HepG2 (cell line): ENCODE measurements around the gene RPS25. TPM values are rescaled to one million over a fixed set of nuclear protein-coding genes. Genes with fewer than 3 reads are reported as not detected.

Experiments used
- CBFB ChIP-seq: sonication (generic); formaldehyde crosslinking; IDR thresholded peaks from 2 replicates; pipeline ENCODE4 v1.4.0; 2020; ENCODE audit warnings: missing genetic modification reagents
- CEBPB ChIP-seq: IDR thresholded peaks from 2 replicates; pipeline ENCODE4 v1.6.1; 2011; ENCODE audit warnings: low read depth, low read length, improper control_type of control experiment, borderline replicate concordance
- EED ChIP-seq: sonication (generic); formaldehyde crosslinking; IDR thresholded peaks from 2 replicates; pipeline ENCODE4 v1.5.0; 2020; ENCODE audit warnings: mild to moderate bottlenecking, missing genetic modification reagents
- GTF2F1 ChIP-seq: fragments of 150-350 bp; IDR thresholded peaks from 2 replicates; pipeline ENCODE4 v1.6.1; 2014; ENCODE audit warnings: low read length
- HNRNPLL ChIP-seq: fragments of 200-400 bp; formaldehyde crosslinking; IDR thresholded peaks from 2 replicates; pipeline ENCODE4 v1.6.1; 2017; ENCODE audit warnings: mild to moderate bottlenecking, low read depth, low read length; ENCODE audit not compliant: poor library complexity, severe bottlenecking
- NONO ChIP-seq, 2 experiments: fragments of 450-650 bp in 1 of 2; sonication (generic) in 1 of 2; formaldehyde crosslinking in 1 of 2; IDR thresholded peaks in 1 of 2; conservative IDR thresholded peaks in 1 of 2; 2 replicates each; pipeline versions ENCODE4 v1.6.1 to v1.8.0; 2017 to 2022; ENCODE audit warnings: mild to moderate bottlenecking in 1 of 2, missing genetic modification reagents in 1 of 2, moderate library complexity in 1 of 2
- SMARCE1 ChIP-seq: fragments of 450-650 bp; IDR thresholded peaks from 2 replicates; pipeline ENCODE4 v1.6.1; 2017; ENCODE audit warnings: borderline replicate concordance
- SOX6 ChIP-seq, 2 experiments: fragments of 450-650 bp in 1 of 2; sonication (generic) in 1 of 2; formaldehyde crosslinking in 1 of 2; IDR thresholded peaks; 2 replicates each; pipeline versions ENCODE4 v1.4.0 to v1.6.1; 2017 to 2020; ENCODE audit warnings: antibody characterized with exemption in 1 of 2, mild to moderate bottlenecking in 1 of 2, missing genetic modification reagents in 1 of 2
- SP2 ChIP-seq: sonication (generic); formaldehyde crosslinking; IDR thresholded peaks from 2 replicates; pipeline ENCODE4 v1.5.1; 2020; ENCODE audit warnings: mild to moderate bottlenecking, missing genetic modification reagents
- ZBTB42 ChIP-seq: sonication (generic); formaldehyde crosslinking; IDR thresholded peaks from 2 replicates; pipeline ENCODE4 v1.5.0; 2020; ENCODE audit warnings: mild to moderate bottlenecking, missing genetic modification reagents
- ZFX ChIP-seq: sonication (generic); formaldehyde crosslinking; IDR thresholded peaks from 2 replicates; pipeline ENCODE4 v1.4.0; 2020; ENCODE audit warnings: mild to moderate bottlenecking, low read depth, missing genetic modification reagents, moderate library complexity
- ZNF383 ChIP-seq: sonication (generic); formaldehyde crosslinking; IDR thresholded peaks from 2 replicates; pipeline ENCODE4 v1.4.0; 2020; ENCODE audit warnings: missing genetic modification reagents, mild to moderate bottlenecking, borderline replicate concordance
- polyA plus RNA-seq, 8 experiments: library from polyadenylated mRNA; depleted of rRNA in 3 of 8; stranded (reverse) in 7 of 8; unstranded in 1 of 8; fragments of >200 nt; fragmentation: Illumina TruSeq in 4 of 8; extraction: Trizol in 4 of 8; gene quantifications; 2 replicates each; pipeline versions ENCODE4 v1.2.1 to v1.2.3, GENCODE V29; 2011 to 2016; ENCODE audit warnings: low read depth in 4 of 8, missing spikeins in 1 of 8, mixed read lengths in 1 of 8; ENCODE audit not compliant: insufficient read depth in 1 of 8
- total RNA-seq, 5 experiments: library from RNA; depleted of rRNA; stranded (reverse); fragments of >200 nt; fragmentation: Illumina TruSeq; extraction: Trizol; gene quantifications; 2 replicates each; pipeline ENCODE4 v1.2.3, GENCODE V29; 2016; ENCODE audit warnings: low read depth in 1 of 5
- TF ChIP-seq, protein P1 (sequence below): IDR thresholded peaks from 2 replicates; pipeline ENCODE4 v1.6.1; 2016; ENCODE audit warnings: missing compliant biosample characterization, missing genetic modification reagents, borderline replicate concordance
- TF ChIP-seq, protein P2 (sequence below): sonication (generic); formaldehyde crosslinking; IDR thresholded peaks from 2 replicates; pipeline ENCODE4 v1.4.0; 2020; ENCODE audit warnings: missing genetic modification reagents, borderline replicate concordance
- TF ChIP-seq, protein P3 (sequence below): IDR thresholded peaks from 2 replicates; pipeline ENCODE4 v1.6.1; 2016; ENCODE audit warnings: missing genetic modification reagents, missing compliant biosample characterization
- TF ChIP-seq, protein P4 (sequence below): sonication (generic); formaldehyde crosslinking; IDR thresholded peaks from 2 replicates; pipeline ENCODE4 v1.4.0; 2020; ENCODE audit warnings: missing genetic modification reagents
- TF ChIP-seq, protein P5 (sequence below): sonication (generic); formaldehyde crosslinking; IDR thresholded peaks from 2 replicates; pipeline ENCODE4 v1.4.0; 2020; ENCODE audit warnings: low read depth, mild to moderate bottlenecking, missing genetic modification reagents

The RPS25 gene
- total and polyA plus RNA-seq, 2 of the 13 experiments (the other 11 are each of a cell fraction or from before 2014, with no cell fraction given): 839 to 1,415 TPM

DNA sequence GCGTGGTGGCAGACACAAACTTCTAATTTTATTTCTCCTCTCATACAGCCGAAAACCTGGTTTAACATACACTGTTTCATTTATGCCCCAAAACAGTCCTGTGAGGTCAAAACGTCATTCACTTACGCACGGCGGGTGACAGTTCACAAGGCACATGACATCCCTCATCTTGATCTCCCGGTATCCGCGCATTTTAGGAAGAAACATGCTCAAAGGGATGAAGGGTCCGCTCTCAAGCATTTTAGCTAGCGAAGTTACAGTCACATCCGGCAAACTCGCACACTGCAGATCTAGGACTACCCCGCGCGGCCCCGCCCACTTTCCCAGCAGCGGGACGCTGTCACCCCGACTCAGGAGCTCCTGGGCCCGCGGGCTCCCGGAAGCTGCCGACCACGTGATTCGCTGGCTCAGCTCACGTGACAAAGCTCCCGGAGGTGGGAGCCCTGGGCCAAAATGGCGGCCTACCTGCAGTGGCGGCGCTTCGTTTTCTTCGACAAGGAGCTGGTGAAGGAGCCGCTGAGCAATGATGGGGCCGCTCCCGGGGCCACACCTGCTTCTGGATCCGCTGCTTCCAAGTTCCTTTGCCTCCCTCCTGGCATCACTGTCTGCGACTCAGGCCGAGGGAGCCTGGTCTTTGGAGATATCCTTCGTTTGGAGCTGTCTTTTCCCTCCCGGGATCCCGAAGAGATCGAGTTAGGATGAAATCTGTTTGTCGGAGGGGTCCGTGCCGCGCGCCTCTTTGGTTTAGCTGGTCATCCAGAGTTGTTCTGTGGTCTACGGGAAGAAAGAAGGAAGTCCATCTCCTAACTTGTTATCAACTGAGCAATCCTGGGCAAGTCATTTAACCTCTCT is 49.5 kb upstream of the RPS25 start, which contains the start of gene VPS11 (continued):
- TF ChIP-seq CBFB (CRISPR knock-in tag) (peak; percentile 82; the same call in 1 of the 2 replicates), ZBTB42 (no peak), HNRNPLL (peak; percentile 72), ZFX (CRISPR knock-in tag) (peak; percentile 69; the same call in 1 of the 2 replicates), EED (CRISPR knock-in tag) (no peak), SMARCE1 (no peak), ZNF383 (no peak), NONO (IDR thresholded peaks at IDR 0.05) (no peak), NONO (CRISPR knock-in tag; conservative IDR thresholded peaks at IDR 0.05) (peak; percentile 16; the same call in 1 of the 2 replicates), GTF2F1 (no peak), CEBPB (no peak), SOX6 (IDR thresholded peaks at IDR 0.05) (no peak), SOX6 (CRISPR knock-in tag; IDR thresholded peaks at IDR 0.05) (peak; percentile 39; the same call in 1 of the 2 replicates), SP2 (CRISPR knock-in tag) (peak; percentile 27; the same call in 1 of the 2 replicates)
- TF ChIP-seq, protein P1, sequence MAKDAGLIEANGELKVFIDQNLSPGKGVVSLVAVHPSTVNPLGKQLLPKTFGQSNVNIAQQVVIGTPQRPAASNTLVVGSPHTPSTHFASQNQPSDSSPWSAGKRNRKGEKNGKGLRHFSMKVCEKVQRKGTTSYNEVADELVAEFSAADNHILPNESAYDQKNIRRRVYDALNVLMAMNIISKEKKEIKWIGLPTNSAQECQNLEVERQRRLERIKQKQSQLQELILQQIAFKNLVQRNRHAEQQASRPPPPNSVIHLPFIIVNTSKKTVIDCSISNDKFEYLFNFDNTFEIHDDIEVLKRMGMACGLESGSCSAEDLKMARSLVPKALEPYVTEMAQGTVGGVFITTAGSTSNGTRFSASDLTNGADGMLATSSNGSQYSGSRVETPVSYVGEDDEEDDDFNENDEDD (CRISPR knock-in tag): peak; percentile 70; the same call in 1 of the 2 replicates
- TF ChIP-seq, protein P2, sequence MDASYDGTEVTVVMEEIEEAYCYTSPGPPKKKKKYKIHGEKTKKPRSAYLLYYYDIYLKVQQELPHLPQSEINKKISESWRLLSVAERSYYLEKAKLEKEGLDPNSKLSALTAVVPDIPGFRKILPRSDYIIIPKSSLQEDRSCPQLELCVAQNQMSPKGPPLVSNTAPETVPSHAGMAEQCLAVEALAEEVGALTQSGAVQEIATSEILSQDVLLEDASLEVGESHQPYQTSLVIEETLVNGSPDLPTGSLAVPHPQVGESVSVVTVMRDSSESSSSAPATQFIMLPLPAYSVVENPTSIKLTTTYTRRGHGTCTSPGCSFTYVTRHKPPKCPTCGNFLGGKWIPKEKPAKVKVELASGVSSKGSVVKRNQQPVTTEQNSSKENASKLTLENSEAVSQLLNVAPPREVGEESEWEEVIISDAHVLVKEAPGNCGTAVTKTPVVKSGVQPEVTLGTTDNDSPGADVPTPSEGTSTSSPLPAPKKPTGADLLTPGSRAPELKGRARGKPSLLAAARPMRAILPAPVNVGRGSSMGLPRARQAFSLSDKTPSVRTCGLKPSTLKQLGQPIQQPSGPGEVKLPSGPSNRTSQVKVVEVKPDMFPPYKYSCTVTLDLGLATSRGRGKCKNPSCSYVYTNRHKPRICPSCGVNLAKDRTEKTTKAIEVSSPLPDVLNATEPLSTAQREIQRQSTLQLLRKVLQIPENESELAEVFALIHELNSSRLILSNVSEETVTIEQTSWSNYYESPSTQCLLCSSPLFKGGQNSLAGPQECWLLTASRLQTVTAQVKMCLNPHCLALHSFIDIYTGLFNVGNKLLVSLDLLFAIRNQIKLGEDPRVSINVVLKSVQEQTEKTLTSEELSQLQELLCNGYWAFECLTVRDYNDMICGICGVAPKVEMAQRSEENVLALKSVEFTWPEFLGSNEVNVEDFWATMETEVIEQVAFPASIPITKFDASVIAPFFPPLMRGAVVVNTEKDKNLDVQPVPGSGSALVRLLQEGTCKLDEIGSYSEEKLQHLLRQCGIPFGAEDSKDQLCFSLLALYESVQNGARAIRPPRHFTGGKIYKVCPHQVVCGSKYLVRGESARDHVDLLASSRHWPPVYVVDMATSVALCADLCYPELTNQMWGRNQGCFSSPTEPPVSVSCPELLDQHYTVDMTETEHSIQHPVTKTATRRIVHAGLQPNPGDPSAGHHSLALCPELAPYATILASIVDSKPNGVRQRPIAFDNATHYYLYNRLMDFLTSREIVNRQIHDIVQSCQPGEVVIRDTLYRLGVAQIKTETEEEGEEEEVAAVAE (CRISPR knock-in tag): 0 out of 2 replicates have a peak, but pooled peaks have one; percentile 46
- TF ChIP-seq, protein P3, sequence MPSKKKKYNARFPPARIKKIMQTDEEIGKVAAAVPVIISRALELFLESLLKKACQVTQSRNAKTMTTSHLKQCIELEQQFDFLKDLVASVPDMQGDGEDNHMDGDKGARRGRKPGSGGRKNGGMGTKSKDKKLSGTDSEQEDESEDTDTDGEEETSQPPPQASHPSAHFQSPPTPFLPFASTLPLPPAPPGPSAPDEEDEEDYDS (CRISPR knock-in tag): peak; percentile 73
- TF ChIP-seq, protein P4, sequence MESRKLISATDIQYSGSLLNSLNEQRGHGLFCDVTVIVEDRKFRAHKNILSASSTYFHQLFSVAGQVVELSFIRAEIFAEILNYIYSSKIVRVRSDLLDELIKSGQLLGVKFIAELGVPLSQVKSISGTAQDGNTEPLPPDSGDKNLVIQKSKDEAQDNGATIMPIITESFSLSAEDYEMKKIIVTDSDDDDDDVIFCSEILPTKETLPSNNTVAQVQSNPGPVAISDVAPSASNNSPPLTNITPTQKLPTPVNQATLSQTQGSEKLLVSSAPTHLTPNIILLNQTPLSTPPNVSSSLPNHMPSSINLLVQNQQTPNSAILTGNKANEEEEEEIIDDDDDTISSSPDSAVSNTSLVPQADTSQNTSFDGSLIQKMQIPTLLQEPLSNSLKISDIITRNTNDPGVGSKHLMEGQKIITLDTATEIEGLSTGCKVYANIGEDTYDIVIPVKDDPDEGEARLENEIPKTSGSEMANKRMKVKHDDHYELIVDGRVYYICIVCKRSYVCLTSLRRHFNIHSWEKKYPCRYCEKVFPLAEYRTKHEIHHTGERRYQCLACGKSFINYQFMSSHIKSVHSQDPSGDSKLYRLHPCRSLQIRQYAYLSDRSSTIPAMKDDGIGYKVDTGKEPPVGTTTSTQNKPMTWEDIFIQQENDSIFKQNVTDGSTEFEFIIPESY (CRISPR knock-in tag): no peak
- TF ChIP-seq, protein P5, sequence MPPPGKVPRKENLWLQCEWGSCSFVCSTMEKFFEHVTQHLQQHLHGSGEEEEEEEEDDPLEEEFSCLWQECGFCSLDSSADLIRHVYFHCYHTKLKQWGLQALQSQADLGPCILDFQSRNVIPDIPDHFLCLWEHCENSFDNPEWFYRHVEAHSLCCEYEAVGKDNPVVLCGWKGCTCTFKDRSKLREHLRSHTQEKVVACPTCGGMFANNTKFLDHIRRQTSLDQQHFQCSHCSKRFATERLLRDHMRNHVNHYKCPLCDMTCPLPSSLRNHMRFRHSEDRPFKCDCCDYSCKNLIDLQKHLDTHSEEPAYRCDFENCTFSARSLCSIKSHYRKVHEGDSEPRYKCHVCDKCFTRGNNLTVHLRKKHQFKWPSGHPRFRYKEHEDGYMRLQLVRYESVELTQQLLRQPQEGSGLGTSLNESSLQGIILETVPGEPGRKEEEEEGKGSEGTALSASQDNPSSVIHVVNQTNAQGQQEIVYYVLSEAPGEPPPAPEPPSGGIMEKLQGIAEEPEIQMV (CRISPR knock-in tag): 0 out of 2 replicates have a peak, but pooled peaks have one; percentile 39
